Mucosa of descending colon (tissue), 3 donors: ENCODE results near the gene CYP4F22. TPM values are rescaled to one million over a fixed set of nuclear protein-coding genes. Genes with fewer than 3 reads are reported as not detected.

Experiments
- ATAC-seq: fragments of 200-7000 bp; cut with Tn5 transposase; one replicate; pipeline ENCODE4 v1.9.1; 2020; ENCODE audit warnings: mild to moderate bottlenecking, moderate library complexity
- DNase-seq, 3 donors: peaks; one replicate each; pipeline ENCODE4 v3.0.0-alpha.2; 2020
- H3K36me3 ChIP-seq: fragments of 200-600 bp; one replicate; pipeline ENCODE4 v1.8.0; 2021; ENCODE audit warnings: low read depth, mild to moderate bottlenecking
- H3K4me1 ChIP-seq: fragments of 200-600 bp; one replicate; pipeline ENCODE4 v1.8.0; 2021; ENCODE audit warnings: low read depth, mild to moderate bottlenecking
- H3K4me3 ChIP-seq: fragments of 200-600 bp; one replicate; pipeline ENCODE4 v1.8.0; 2021; ENCODE audit warnings: mild to moderate bottlenecking
- H3K9me3 ChIP-seq: fragments of 200-600 bp; one replicate; pipeline ENCODE4 v1.8.0; 2021; ENCODE audit warnings: mild to moderate bottlenecking
- CTCF ChIP-seq: fragments of 200-600 bp; IDR thresholded peaks from one replicate; pipeline ENCODE4 v1.8.0; 2022; ENCODE audit warnings: antibody characterized with exemption, mild to moderate bottlenecking
- intact Hi-C, 2 donors: fragments of 100-400 bp; cut with DNase I in 1 of 2; cut with micrococcal nuclease in 1 of 2; formaldehyde crosslinking; loops; one replicate each; pipeline versions ENCODE4 v1.11.0 to v1.11.1; 2022; cut with DNase I, micrococcal nuclease
- total RNA-seq, 3 donors: library from RNA; stranded (reverse); fragmentation: NEBNext Ultra II Directional in 2 of 3; extraction: Animal tissue kit (Norgen Biotek cat#: 25700) in 2 of 3; gene quantifications; one replicate each; pipeline versions ENCODE4 v1.2.1 to v1.2.4, GENCODE V29; 2021 to 2023
- donor health status: DM: no; HTN: no; CAD: no; lungs with moderate emphysema.
- donor health status: DM: no; HTN: no; CAD: no.
- donor health status: DM: no; HTN: yes; CAD: no.

CYP4F22 gene
- total RNA-seq, 3 donors from 2014 or later, result 0.12 to 0.19 TPM; not detected in 1

- TF ChIP-seq CTCF, result no peak
- DNase-seq, result no peak
- H3K36me3 ChIP-seq, result no peaks in the 10 kb centered on the region
- intact Hi-C loops, result loop anchor here (5.0 to 10.0 kb wide), 3 partner anchors 379 to 462 kb away; no protein-coding TSS in a partner anchor
- no peaks in the 10 kb centered on the region for H3K9me3 ChIP-seq
- H3K4me3 ChIP-seq, result no peak overlapping the region
- peaks cover 10% of the 10 kb centered on the region for H3K4me1 ChIP-seq
- ATAC-seq, result no peak
Observed at GRCh38 chr19:15556634-15557181, 48.4 kb downstream of the CYP4F22 start.

- Histone ChIP-seq H3K4me3 (no peak overlapping the region), H3K36me3 (no peaks in the 10 kb centered on the region), H3K9me3 (no peaks in the 10 kb centered on the region), H3K4me1 (peaks cover 10% of the 10 kb centered on the region)
- no peak for TF ChIP-seq CTCF
- intact Hi-C loops, result loop anchor here (5.0 to 10.0 kb wide), 3 partner anchors 380 to 462 kb away; no protein-coding TSS in a partner anchor
- no peak for ATAC-seq
- DNase-seq, result no peak
Observed at GRCh38 chr19:15557223-15557622, 48.9 kb downstream of the CYP4F22 start.

- H3K9me3 ChIP-seq, result no peaks in the 10 kb centered on the region
- H3K36me3 ChIP-seq, result no peaks in the 10 kb centered on the region
- H3K4me3 ChIP-seq, result no peak overlapping the region
- intact Hi-C loops, result no loop called here
- TF ChIP-seq CTCF, result no peak
- no peak for DNase-seq
- no peaks in the 10 kb centered on the region for H3K4me1 ChIP-seq
- no peak for ATAC-seq
Observed at GRCh38 chr19:15562145-15562544, 53.8 kb downstream of the CYP4F22 start.

- Histone ChIP-seq H3K9me3 (no peaks in the 10 kb centered on the region), H3K36me3 (no peaks in the 10 kb centered on the region), H3K4me1 (no peaks in the 10 kb centered on the region), H3K4me3 (no peak overlapping the region)
- no peak for TF ChIP-seq CTCF
- intact Hi-C loops, result no loop called here
- no peak for DNase-seq
- peak; percentile 12 for ATAC-seq
Observed at GRCh38 chr19:15562861-15563260, 54.5 kb downstream of the CYP4F22 start.

- H3K9me3 ChIP-seq, result no peaks in the 10 kb centered on the region
- no peaks in the 10 kb centered on the region for H3K36me3 ChIP-seq
- intact Hi-C loops, result no loop called here
- DNase-seq (peak; percentile 73 to 78 (median 74)), ATAC-seq (peak; percentile 94)
- no peak for TF ChIP-seq CTCF
- no peaks in the 10 kb centered on the region for H3K4me1 ChIP-seq
- no peak overlapping the region for H3K4me3 ChIP-seq
Observed at GRCh38 chr19:15563325-15563794, 55.0 kb downstream of the CYP4F22 start.
